ENCODE data around the gene ZNF593OS.

The ZNF593OS gene

DNA sequence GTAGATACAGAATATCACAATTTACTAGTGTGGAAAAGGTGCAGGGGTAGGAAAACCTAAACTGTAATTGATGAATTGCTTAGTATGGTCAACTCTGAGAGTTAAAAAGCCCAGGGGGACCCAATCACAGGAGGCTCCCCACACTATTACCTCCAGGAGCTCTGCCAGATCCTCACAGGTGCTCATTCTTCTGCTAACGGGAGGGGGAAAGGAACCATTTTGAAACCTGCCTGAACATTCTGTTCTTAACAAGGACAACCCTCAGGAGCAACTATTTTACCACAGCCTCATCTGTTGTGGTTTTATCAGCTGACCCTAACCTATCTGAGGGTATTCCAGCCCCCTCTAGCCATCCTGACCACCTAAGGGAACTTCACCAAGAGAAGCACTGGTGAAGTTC lies 40.9 kb downstream of the ZNF593OS start:
- H3K36me3 ChIP-seq (ENCODE audit: insufficient read depth, low read length): no peaks in the 10 kb centered on the region
- no peak overlapping the region for H3K9ac ChIP-seq (ENCODE audit: low read depth, low read length)
- no peak overlapping the region for H3K4me2 ChIP-seq (ENCODE audit: low read length)
- H3K4me3 ChIP-seq (ENCODE audit: low read length): no peak overlapping the region
- H3K27me3 ChIP-seq (ENCODE audit: control insufficient read depth, insufficient read depth, low read length): peaks cover 22% of the 10 kb centered on the region
- no peaks in the 10 kb centered on the region for H3K9me3 ChIP-seq (replicated peaks; ENCODE audit: low read length)
- H3K4me1 ChIP-seq (ENCODE audit: control insufficient read depth, insufficient read depth, low read length): no peaks in the 10 kb centered on the region

DNA sequence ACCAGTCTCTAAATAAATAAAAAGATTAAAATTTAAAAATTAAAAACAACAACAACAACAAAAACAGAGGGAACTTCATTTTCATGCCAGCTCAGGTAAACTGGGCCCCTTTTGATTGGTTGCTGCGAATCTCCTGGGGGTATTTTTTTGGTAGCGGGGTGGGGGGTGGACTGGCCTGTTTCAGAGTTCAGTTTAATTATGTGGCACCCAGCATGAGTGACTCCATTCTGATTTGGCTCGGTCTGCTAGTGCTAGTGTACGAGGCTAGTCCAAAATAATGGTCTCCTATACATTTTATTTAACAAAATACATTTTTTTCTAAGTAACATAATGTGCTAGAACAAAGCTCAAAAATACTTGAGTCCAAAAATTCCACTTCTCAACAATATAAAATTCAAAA lies 41.9 kb downstream of the ZNF593OS start:
- Histone ChIP-seq H3K9me3 (replicated peaks; ENCODE audit: low read length) (no peaks in the 10 kb centered on the region), H3K4me2 (ENCODE audit: low read length) (no peak overlapping the region), H3K36me3 (ENCODE audit: insufficient read depth, low read length) (no peaks in the 10 kb centered on the region), H3K27me3 (ENCODE audit: control insufficient read depth, insufficient read depth, low read length) (peaks cover 19% of the 10 kb centered on the region), H3K4me1 (ENCODE audit: control insufficient read depth, insufficient read depth, low read length) (no peaks in the 10 kb centered on the region), H3K9ac (ENCODE audit: low read depth, low read length) (no peak overlapping the region), H3K4me3 (ENCODE audit: low read length) (no peak overlapping the region)

DNA sequence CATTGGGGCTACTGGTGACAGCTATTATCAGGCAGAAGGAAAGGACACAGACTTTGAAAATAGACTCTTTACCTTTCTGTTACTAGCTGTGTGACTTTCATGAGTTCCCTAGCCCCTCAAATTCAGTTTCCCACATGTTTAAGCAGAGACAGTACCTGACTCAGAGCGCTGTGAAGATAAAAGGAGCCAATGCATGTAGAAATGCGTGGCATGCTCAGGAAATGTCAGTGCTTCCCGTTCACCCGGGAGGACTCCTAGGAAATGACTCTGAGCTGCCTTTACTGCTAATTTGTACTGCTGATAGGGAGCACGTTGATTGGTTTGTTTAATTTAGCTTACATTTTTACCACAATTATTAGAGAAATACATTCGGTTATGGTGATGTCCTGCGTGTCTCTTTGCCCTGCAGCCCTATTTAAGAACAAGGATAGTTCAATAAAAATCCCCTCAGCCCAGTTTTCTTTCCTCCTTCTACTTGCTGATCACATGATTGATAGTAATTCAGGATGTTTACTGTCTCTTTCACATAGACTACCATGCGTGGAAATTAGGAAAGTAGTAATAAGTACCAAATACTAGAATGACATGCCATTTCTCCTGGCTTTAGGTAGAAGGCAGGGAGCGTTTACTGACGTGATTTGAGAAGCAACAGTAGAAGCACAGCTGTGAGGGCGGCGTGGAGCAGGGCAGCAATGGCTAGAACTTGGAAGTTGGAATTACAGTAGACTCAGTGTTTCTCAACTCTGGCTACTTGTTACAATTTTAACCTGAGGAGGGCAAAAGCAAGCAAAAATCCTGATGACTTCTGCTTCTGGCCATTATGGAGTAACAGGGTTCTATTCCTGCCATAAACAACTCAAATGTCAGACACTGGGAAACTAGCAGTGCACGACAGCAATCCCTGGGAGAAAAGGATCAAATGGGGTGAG lies 44.1 kb downstream of the ZNF593OS start:
- Histone ChIP-seq H3K4me3 (ENCODE audit: low read length) (no peak overlapping the region), H3K4me2 (ENCODE audit: low read length) (no peak overlapping the region), H3K4me1 (ENCODE audit: control insufficient read depth, insufficient read depth, low read length) (peaks cover 11% of the 10 kb centered on the region), H3K9ac (ENCODE audit: low read depth, low read length) (no peak overlapping the region), H3K27me3 (ENCODE audit: control insufficient read depth, insufficient read depth, low read length) (peaks cover 19% of the 10 kb centered on the region), H3K9me3 (replicated peaks; ENCODE audit: low read length) (no peaks in the 10 kb centered on the region), H3K36me3 (ENCODE audit: insufficient read depth, low read length) (no peaks in the 10 kb centered on the region)

DNA sequence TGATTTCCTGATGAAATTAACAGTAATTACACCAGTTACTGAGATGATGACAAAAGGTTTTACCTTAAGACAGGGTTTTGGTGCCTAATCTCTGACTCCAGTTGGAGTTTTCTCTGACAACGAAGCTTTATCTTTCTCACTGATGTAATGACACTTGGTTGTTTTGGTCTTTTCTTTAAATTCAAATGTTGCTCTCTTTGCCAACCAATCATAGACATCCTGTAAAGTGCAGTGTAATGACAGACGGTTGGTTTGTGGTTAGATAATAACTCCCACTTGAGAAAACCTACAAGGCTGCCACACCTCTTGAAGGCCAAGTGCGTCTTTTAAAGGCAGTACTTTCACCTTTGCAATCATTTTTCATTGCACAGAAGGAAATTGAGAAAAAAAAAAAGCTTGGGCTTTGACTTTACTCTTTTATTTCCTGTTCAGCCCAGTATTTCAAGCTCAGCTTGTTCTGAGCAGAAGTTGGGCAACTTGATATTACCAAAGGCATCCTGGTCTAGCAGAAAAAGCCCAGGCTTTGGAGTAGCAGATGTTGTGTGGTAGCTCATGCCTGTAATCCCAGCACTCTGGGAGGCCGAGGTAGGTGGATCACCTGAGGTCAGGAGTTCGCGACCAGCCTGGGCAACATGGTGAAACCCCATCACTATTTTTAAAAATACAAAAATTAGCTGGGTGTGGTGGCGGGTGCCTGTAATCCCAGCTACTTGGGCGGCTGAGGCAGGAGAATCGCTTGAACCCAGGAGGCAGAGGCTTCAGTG lies 45.1 kb downstream of the ZNF593OS start:
- no peak overlapping the region for H3K9ac ChIP-seq (ENCODE audit: low read depth, low read length)
- no peak overlapping the region for H3K4me3 ChIP-seq (ENCODE audit: low read length)
- H3K9me3 ChIP-seq (replicated peaks; ENCODE audit: low read length): no peaks in the 10 kb centered on the region
- peaks cover 4% of the 10 kb centered on the region for H3K36me3 ChIP-seq (ENCODE audit: insufficient read depth, low read length)
- H3K4me1 ChIP-seq (ENCODE audit: control insufficient read depth, insufficient read depth, low read length): peaks cover 11% of the 10 kb centered on the region
- peaks cover 19% of the 10 kb centered on the region for H3K27me3 ChIP-seq (ENCODE audit: control insufficient read depth, insufficient read depth, low read length)
- H3K4me2 ChIP-seq (ENCODE audit: low read length): no peak overlapping the region

DNA sequence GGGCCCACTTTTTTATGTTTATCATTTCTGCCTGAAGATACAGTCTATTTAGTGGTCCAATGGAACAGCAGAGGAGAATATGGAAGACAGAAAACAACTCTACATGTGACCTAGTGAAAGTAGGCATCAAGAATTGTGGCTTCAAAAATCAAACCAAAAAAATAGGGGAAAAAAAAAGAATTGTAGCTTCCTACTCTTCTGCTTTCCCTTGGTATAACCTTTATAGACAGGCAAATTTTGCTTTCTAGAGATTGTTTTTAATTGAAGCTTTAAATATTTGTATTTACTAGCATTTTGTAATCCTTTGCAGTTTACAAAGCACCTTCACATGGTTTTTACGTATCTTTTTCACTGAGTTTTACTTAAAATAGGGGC lies 45.7 kb downstream of the ZNF593OS start:
- no peak overlapping the region for H3K9ac ChIP-seq (ENCODE audit: low read depth, low read length)
- peaks cover 11% of the 10 kb centered on the region for H3K4me1 ChIP-seq (ENCODE audit: control insufficient read depth, insufficient read depth, low read length)
- no peaks in the 10 kb centered on the region for H3K9me3 ChIP-seq (replicated peaks; ENCODE audit: low read length)
- no peak overlapping the region for H3K4me2 ChIP-seq (ENCODE audit: low read length)
- peaks cover 17% of the 10 kb centered on the region for H3K27me3 ChIP-seq (ENCODE audit: control insufficient read depth, insufficient read depth, low read length)
- H3K4me3 ChIP-seq (ENCODE audit: low read length): no peak overlapping the region
- peaks cover 4% of the 10 kb centered on the region for H3K36me3 ChIP-seq (ENCODE audit: insufficient read depth, low read length)

DNA sequence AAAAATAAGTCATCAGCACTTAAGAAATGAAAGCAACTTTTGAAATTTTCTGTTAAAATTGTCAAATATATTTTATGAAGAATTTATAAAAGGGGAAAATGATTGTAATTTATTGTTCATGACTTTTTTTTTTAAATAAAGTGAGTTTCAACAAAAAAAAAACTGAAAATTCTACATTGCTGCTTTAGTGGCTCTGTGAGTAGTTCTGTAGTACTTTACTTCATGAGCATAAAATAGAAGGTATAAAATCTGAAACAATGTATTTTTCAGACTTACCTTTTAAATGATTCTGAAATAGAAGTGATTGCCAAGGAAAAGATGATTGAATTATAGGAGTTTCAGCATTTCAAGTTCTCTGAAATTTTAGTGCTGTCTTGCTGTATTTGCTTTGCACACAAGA lies 46.2 kb downstream of the ZNF593OS start:
- Histone ChIP-seq H3K4me3 (ENCODE audit: low read length) (no peak overlapping the region), H3K27me3 (ENCODE audit: control insufficient read depth, insufficient read depth, low read length) (peaks cover 14% of the 10 kb centered on the region), H3K4me2 (ENCODE audit: low read length) (no peak overlapping the region), H3K36me3 (ENCODE audit: insufficient read depth, low read length) (peaks cover 4% of the 10 kb centered on the region), H3K4me1 (ENCODE audit: control insufficient read depth, insufficient read depth, low read length) (peaks cover 11% of the 10 kb centered on the region), H3K9ac (ENCODE audit: low read depth, low read length) (no peak overlapping the region), H3K9me3 (replicated peaks; ENCODE audit: low read length) (no peaks in the 10 kb centered on the region)

DNA sequence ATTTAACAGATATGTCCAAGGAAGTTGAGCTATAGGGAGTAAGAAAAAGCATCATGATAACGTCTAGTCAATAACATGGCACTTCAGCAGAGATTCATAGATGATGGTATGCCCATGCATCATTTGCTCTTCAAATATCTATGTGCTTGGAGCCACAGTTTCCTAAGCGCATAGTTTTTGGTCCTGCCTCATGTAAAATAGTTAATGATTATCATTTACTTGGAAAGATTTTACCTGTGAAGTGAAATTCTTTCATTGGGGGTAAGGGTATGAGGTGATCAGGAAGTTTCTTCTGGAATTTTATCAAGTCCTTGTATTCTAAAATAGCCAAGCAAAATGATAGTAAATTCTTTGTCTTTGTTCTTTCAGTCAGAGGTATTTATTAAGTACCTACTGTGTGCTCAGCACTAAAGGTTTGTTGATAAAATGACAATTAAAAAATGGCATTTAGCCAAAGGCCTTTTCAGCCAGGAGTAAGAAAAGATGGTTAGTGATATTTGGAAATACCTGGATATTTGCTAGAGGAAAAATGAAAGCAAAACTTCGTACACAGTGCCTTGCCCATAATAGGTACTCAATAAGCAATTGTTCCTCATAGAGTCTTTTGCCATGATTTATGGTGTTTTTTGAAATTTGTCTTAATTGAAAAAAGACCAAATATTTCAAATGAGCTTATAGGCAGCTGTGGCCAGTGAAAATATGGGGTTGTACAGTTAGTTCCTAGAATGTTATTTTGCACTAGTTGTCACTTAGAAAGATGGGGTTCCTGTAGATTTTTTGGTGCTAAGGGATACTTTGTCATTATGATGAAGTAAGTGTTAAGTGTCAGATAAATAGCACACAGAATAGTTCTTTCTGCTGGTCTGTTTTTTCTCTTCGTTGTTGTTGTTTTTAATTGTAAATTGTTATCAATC lies 47.0 kb downstream of the ZNF593OS start:
- H3K36me3 ChIP-seq (ENCODE audit: insufficient read depth, low read length): peaks cover 4% of the 10 kb centered on the region
- H3K27me3 ChIP-seq (ENCODE audit: control insufficient read depth, insufficient read depth, low read length): peaks cover 10% of the 10 kb centered on the region
- H3K9ac ChIP-seq (ENCODE audit: low read depth, low read length): no peak overlapping the region
- peaks cover 11% of the 10 kb centered on the region for H3K4me1 ChIP-seq (ENCODE audit: control insufficient read depth, insufficient read depth, low read length)
- no peaks in the 10 kb centered on the region for H3K9me3 ChIP-seq (replicated peaks; ENCODE audit: low read length)
- no peak overlapping the region for H3K4me3 ChIP-seq (ENCODE audit: low read length)
- no peak overlapping the region for H3K4me2 ChIP-seq (ENCODE audit: low read length)

DNA sequence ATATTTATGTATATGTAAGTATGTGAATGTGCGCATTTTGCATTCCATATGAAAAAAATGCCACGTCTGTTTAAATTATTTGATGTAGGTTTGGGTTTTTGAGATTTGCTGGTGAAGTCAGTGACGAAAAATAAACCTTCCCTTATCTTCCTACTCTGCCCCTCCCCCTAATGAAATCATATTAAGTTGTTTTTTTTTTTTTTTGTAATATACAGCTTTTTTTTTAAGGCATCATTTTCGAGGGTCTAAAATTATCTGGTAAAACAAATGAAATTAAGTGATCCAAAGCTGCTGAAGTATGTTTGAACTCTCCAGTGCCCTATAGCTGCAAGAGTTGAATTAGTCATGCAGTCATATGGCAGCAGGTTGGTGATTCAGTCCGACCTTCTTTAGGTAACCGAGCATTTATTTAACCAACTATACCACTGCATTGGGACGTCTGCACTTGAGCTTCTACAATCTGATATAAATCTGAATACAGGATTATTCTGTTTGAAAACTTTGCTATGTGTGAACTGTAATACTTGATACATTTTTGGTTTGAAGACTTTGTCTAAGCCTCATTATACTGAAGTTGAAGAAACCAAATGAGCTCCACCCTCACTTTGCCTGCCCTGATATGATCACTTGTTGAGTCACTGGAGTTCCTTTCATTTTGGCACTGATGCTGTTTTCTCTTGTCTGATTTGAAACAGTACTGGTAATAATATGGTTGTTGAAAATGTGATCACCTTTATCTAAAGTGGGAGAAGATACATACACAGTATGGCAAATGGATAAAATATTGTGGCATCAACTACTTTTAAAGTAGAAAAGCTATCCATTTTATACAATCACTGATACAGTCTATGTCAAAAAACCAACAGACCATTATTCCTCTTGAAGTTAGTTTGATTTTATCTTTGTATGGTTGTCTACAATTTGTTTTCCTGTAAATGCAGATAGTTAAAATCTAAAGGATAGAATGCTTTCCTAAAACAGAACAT lies 48.4 kb downstream of the ZNF593OS start:
- H3K4me2 ChIP-seq (ENCODE audit: low read length): peak overlapping the region; percentile 59
- no peaks in the 10 kb centered on the region for H3K27me3 ChIP-seq (ENCODE audit: control insufficient read depth, insufficient read depth, low read length)
- H3K9ac ChIP-seq (ENCODE audit: low read depth, low read length): no peak overlapping the region
- H3K4me1 ChIP-seq (ENCODE audit: control insufficient read depth, insufficient read depth, low read length): peaks cover 11% of the 10 kb centered on the region
- peaks cover 4% of the 10 kb centered on the region for H3K36me3 ChIP-seq (ENCODE audit: insufficient read depth, low read length)
- no peak overlapping the region for H3K4me3 ChIP-seq (ENCODE audit: low read length)
- no peaks in the 10 kb centered on the region for H3K9me3 ChIP-seq (replicated peaks; ENCODE audit: low read length)

DNA sequence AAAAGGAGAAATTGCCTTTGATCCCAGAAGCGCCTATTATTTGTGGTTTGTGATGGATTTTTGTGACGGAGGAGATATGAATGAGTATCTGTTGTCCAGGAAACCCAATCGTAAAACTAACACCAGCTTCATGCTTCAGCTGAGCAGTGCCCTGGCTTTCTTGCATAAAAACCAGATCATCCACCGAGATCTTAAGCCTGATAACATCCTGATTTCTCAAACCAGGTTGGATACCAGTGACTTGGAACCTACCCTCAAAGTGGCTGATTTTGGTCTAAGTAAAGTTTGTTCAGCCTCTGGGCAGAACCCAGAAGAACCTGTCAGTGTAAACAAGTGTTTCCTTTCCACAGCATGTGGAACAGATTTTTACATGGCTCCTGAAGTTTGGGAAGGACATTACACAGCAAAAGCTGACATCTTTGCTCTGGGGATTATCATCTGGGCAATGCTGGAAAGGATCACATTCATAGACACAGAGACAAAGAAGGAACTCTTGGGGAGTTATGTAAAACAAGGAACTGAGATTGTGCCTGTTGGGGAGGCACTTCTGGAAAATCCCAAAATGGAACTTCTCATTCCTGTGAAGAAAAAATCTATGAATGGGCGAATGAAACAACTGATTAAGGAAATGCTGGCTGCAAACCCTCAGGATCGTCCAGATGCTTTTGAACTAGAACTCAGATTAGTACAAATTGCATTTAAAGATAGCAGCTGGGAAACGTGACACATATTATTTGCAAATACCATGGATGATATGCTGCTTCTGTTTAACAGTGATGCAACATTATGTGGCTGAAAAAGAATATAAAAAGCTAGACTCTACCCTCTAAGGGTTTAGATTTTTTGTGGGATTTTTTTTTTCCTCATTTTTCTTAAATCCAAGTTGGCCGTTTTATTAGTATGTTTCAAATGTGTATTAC lies 49.5 kb downstream of the ZNF593OS start:
- Histone ChIP-seq H3K9ac (ENCODE audit: low read depth, low read length) (no peak overlapping the region), H3K4me2 (ENCODE audit: low read length) (no peak overlapping the region), H3K27me3 (ENCODE audit: control insufficient read depth, insufficient read depth, low read length) (no peaks in the 10 kb centered on the region), H3K9me3 (replicated peaks; ENCODE audit: low read length) (no peaks in the 10 kb centered on the region), H3K4me1 (ENCODE audit: control insufficient read depth, insufficient read depth, low read length) (peaks cover 11% of the 10 kb centered on the region), H3K36me3 (ENCODE audit: insufficient read depth, low read length) (peaks cover 7% of the 10 kb centered on the region), H3K4me3 (ENCODE audit: low read length) (no peak overlapping the region)
